ENCODE results near the gene OOSP4B. TPM values are rescaled to one million over a fixed set of nuclear protein-coding genes. Genes with fewer than 3 reads are reported as not detected.
"Not testable (repeated sequence)": the region's sequence is repeated elsewhere in the genome, so short reads cannot be mapped to it uniquely, and the experiment has no call there.

Gene OOSP4B
- total RNA-seq, 2 experiments from 2014 or later: not detected

GRCh38 chr11:60005360-60005759 lies 11.6 kb upstream of the OOSP4B start:
- POLR2A ChIA-PET: interaction anchor here (0.6 kb wide), 1 partner anchor 82 kb away, joined by 3 read pairs; no protein-coding TSS in a partner anchor
- CTCF ChIA-PET: no interaction called here
- Histone ChIP-seq H3K27me3 (ENCODE audit: control insufficient read depth in 1 of 2, insufficient read depth in 2 of 2, low read length in 2 of 2) (no peaks in the 10 kb centered on the region), H3K36me3 (ENCODE audit: insufficient read depth, low read length) (no peaks in the 10 kb centered on the region), H3K4me1 (ENCODE audit: insufficient read depth, low read length) (no peaks in the 10 kb centered on the region), H3K9me3 (ENCODE audit: control insufficient read depth in 1 of 2, insufficient read depth in 1 of 2, low read length in 2 of 2) (no peaks in the 10 kb centered on the region), H3K4me3 (ENCODE audit: low read length) (no peak overlapping the region), H3K27ac (ENCODE audit: low read depth in 1 of 2, low read length in 2 of 2) (no peak overlapping the region)
- peaks cover 6% of the 10 kb centered on the region for H3K27me3 Mint-ChIP-seq
- no peaks in the 10 kb centered on the region for H3K36me3 Mint-ChIP-seq (ENCODE audit: low read depth)
- DNase-seq: no peak
- H3K4me1 Mint-ChIP-seq (ENCODE audit: low read depth): no peaks in the 10 kb centered on the region
- TF ChIP-seq CTCF (IDR thresholded peaks at IDR 0.05): no peak
- H3K27ac Mint-ChIP-seq: no peak overlapping the region
- intact Hi-C loops (cut with DNase I, micrococcal nuclease): no loop called here
- no peak for ATAC-seq (ENCODE audit: poor library complexity)
- no peak overlapping the region for H3K4me3 Mint-ChIP-seq
- H3K9me3 Mint-ChIP-seq: no peaks in the 10 kb centered on the region

- Histone ChIP-seq H3K27ac (ENCODE audit: low read depth in 1 of 2, low read length in 2 of 2) (no peak overlapping the region), H3K27me3 (ENCODE audit: control insufficient read depth in 1 of 2, insufficient read depth in 2 of 2, low read length in 2 of 2) (peaks cover 0 to 3% of the 10 kb centered on the region in 2 experiments), H3K4me1 (ENCODE audit: insufficient read depth, low read length) (no peaks in the 10 kb centered on the region), H3K4me3 (ENCODE audit: low read length) (no peak overlapping the region), H3K9me3 (ENCODE audit: control insufficient read depth in 1 of 2, insufficient read depth in 1 of 2, low read length in 2 of 2) (peaks cover 0 to 7% of the 10 kb centered on the region in 2 experiments), H3K36me3 (ENCODE audit: insufficient read depth, low read length) (no peaks in the 10 kb centered on the region)
- POLR2A ChIA-PET: no interaction called here
- Mint-ChIP-seq H3K4me1 (ENCODE audit: low read depth) (no peaks in the 10 kb centered on the region), H3K4me3 (no peak overlapping the region), H3K9me3 (no peaks in the 10 kb centered on the region), H3K36me3 (ENCODE audit: low read depth) (no peaks in the 10 kb centered on the region), H3K27me3 (peaks cover 5% of the 10 kb centered on the region), H3K27ac (no peak overlapping the region)
- DNase-seq (no peak), ATAC-seq (ENCODE audit: poor library complexity) (no peak)
- no peak for TF ChIP-seq CTCF (IDR thresholded peaks at IDR 0.05)
- intact Hi-C loops (cut with DNase I, micrococcal nuclease): no loop called here
- CTCF ChIA-PET: no interaction called here
Observed at GRCh38 chr11:60018058-60018457, 1.1 kb downstream of the OOSP4B start.

GRCh38 chr11:60020376-60020775 lies 3.4 kb downstream of the OOSP4B start:
- H3K9me3 Mint-ChIP-seq; H3K27me3 Mint-ChIP-seq; H3K9me3 ChIP-seq (ENCODE audit: control insufficient read depth in 1 of 2, insufficient read depth in 1 of 2, low read length in 2 of 2); H3K4me3 Mint-ChIP-seq; H3K4me3 ChIP-seq (ENCODE audit: low read length); ATAC-seq (ENCODE audit: poor library complexity); H3K27me3 ChIP-seq (ENCODE audit: control insufficient read depth in 1 of 2, insufficient read depth in 2 of 2, low read length in 2 of 2); CTCF ChIA-PET; POLR2A ChIA-PET; H3K4me1 Mint-ChIP-seq (ENCODE audit: low read depth); H3K27ac ChIP-seq (ENCODE audit: low read depth in 1 of 2, low read length in 2 of 2); H3K4me1 ChIP-seq (ENCODE audit: insufficient read depth, low read length); H3K36me3 ChIP-seq (ENCODE audit: insufficient read depth, low read length); H3K36me3 Mint-ChIP-seq (ENCODE audit: low read depth); intact Hi-C loops (cut with DNase I, micrococcal nuclease); H3K27ac Mint-ChIP-seq: not testable (repeated sequence)
- peak in 1 of 14 experiments; percentile 3 for DNase-seq

- CTCF ChIA-PET: no interaction called here
- H3K9me3 ChIP-seq (ENCODE audit: control insufficient read depth in 1 of 2, insufficient read depth in 1 of 2, low read length in 2 of 2): no peaks in the 10 kb centered on the region
- H3K4me1 ChIP-seq (ENCODE audit: insufficient read depth, low read length): no peaks in the 10 kb centered on the region
- H3K27ac ChIP-seq (ENCODE audit: low read depth in 1 of 2, low read length in 2 of 2): no peak overlapping the region
- H3K4me1 Mint-ChIP-seq (ENCODE audit: low read depth): no peaks in the 10 kb centered on the region
- intact Hi-C loops (cut with DNase I, micrococcal nuclease): no loop called here
- H3K36me3 Mint-ChIP-seq (ENCODE audit: low read depth): no peaks in the 10 kb centered on the region
- no peaks in the 10 kb centered on the region for H3K36me3 ChIP-seq (ENCODE audit: insufficient read depth, low read length)
- no peaks in the 10 kb centered on the region for H3K9me3 Mint-ChIP-seq
- no peak overlapping the region for H3K27ac Mint-ChIP-seq
- POLR2A ChIA-PET: no interaction called here
- no peak overlapping the region for H3K4me3 Mint-ChIP-seq
- ATAC-seq (ENCODE audit: poor library complexity) (no peak), DNase-seq (no peak)
- no peak overlapping the region for H3K4me3 ChIP-seq (ENCODE audit: low read length)
- H3K27me3 ChIP-seq (ENCODE audit: control insufficient read depth in 1 of 2, insufficient read depth in 2 of 2, low read length in 2 of 2): no peaks in the 10 kb centered on the region
- no peaks in the 10 kb centered on the region for H3K27me3 Mint-ChIP-seq
- no peak for TF ChIP-seq CTCF (IDR thresholded peaks at IDR 0.05)
Observed at GRCh38 chr11:60029015-60029632, 12.1 kb downstream of the OOSP4B start.
